ENCODE data around the gene GBGT1.
"Not testable (repeated sequence)": the region's sequence is repeated elsewhere in the genome, so short reads cannot be mapped to it uniquely, and the experiment has no call there.

The GBGT1 gene

DNA sequence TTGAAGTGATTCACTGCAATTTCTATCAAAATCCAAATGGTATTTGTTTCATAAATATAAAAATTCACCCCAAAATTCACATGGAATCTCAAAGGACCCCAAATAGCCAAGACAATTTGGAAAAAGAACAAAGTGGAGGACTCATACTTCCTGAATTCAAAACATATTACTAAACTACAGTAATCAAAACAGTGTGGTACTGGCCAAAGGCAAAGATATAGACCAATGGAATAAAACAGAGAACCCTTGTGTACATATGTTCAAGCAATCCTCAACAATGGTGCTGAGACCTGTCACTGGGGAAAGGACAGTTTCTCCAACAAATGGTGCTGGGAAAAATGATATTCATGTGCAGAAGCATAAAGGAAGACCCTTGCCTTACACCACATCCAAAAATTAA, 31.3 kb upstream of the GBGT1 start:
- no peak for DNase-seq (ENCODE audit: low spot score)

DNA sequence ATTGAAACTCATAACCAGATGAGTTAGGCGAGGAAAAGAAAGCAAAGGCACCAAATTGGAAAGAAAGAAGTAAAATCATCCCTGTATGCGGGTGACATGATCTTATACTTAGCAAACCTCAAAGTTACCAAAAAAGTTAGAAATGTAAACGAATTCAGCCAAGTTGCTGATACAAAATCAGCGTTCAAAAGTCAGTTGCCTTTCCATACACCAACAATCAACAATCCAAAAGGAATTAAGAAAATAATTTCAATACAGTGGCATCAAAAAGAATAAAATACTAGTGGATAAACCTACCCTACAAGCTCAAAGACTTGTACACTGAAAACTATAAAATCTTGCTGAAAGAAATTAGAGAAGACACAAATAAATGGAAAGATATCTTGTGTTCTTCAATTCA, 30.9 kb upstream of the GBGT1 start:
- no peak for DNase-seq (ENCODE audit: low spot score)

DNA sequence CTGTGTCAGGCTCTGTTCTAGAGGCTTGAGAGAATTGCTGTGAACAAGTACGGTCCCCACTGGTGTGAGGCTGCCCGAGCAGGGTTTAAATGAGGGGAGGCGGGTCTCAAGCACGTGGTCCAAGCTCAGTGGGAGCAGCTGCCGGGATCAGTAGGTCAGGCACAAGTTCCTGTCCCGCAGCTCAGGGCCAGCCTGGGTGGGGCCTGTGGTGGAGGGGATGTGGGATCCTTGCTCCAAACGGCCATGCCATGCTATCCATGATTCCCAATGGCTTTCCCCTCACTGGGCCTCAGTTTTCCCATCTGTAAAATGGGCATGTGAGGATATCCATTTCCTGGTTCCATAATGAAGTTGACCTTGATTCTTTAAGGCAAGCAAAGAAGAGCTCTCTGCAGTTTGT, 28.3 kb upstream of the GBGT1 start:
- no peak for DNase-seq (ENCODE audit: low spot score)

DNA sequence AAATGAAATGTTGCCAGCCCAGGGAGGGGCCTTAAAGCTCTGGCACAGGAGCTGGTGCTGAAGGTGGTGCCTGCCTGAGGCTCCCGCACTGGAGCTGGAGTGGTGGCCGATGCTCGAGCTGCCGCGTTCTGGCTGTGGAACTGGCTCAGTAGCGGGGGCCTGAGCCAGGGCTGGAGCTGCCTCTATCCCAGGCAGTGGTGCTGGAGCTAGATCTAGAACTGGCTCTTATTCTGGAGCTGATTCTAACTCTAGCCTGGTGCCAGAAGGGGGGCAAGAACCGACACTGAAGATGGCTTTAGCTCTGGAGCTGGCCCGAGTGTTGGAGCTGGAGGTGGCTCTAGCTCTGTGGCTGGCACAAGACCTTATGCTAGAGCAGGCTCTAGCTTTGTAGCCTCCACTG, 26.1 kb upstream of the GBGT1 start:
- no peak for DNase-seq (ENCODE audit: low spot score)

DNA sequence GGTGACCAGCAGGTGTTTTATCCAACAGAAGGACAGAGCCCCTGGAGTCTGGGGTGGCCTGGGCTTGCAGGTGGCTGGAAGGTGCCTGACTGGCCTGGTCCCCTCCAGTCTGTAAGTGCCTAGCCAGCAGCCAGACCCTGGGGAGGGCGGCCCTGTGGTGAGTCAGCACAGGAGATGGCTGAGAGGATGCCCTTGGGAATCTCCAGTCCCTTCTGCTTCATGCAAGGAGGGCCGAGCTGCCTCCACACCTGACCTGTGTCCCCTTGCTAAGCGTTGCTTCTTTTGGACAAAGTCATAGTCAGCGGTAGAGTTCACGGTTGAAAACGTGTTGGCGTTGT, 25.1 kb upstream of the GBGT1 start:
- no peak for DNase-seq (ENCODE audit: low spot score)

DNA sequence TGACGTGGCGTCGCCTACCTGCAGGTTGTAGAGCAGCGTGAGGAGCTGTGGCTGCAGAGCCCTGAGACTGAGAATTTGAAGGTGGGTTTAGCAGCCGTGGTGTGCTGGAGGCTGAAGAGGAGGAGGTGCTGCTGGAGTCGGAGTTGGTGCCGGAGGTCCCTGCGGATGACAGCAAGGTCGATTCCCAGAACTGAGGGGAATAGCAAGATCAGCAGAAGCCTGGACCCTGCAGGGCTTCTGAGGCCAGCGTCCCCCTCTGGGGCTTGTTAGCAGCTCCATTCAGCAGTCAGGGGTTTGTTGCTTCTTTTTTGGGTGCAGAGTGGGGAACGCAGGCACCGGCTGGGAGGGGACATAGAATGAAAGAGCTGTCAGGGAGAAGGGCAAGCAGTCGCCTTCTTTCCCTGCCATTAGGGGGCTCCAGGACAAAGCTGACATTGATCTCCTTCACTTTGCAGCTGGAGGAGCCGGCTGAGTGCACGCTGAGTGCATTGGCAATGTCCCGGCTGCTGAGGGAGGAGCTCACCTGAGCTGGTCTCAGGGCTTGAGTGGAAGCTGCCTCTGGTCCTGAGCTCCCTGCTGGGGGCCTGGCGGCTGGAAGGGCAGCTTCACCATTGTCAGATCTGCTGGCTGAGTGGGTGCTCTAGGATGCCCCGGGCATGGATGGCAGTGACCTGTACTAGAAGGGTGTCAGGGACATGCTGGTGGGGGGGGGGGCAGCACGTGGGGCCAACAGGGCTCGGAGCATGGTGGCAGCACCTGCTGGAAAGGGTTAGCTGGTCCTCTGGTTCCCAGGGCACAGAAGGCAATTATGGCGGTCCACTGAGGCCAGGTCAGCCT, 24.5 kb upstream of the GBGT1 start:
- DNase-seq (ENCODE audit: low spot score): no peak

DNA sequence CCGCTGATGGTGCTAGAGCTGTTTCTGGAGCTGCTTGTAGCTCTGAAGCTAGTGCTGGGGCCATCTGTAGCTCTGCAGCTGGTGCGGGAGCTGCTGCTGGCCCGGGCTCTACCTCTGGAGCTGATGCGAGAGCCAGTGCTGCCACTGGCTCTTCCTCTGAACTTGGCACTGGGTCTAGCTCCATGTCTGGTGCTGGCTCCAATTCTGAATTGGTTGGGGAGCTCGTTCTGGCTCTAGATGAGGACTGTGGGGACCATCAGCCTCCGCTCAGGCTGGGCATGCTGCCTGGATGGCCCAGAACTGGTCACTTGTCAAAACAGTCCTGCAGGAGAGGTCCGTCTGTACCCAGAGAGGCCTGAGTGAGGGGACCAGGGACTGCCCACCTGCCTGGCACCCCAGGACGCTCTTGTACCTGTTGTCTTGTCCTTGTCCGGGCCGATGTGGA, 23.9 kb upstream of the GBGT1 start:
- DNase-seq (ENCODE audit: low spot score): no peak

DNA sequence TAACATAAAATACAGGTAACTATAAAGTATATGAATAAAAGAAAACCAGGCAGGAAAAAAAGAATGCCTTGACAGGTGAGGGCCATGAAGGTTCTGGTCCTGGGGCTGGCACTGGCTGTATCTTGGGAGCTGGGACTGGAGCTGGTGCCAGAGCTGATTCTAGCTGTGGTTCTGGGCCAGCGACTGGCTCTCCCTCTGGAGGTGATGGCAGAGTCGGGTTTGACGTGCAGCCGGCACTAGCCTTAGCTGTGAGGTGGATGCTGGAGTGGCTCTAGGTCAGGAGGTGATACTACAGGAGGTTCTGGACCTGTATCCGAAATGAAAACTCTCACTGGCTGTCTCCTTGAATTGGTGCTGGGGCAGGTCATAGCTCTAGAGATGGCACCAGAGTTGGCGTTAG, 23.0 kb upstream of the GBGT1 start:
- no peak for DNase-seq (ENCODE audit: low spot score)

DNA sequence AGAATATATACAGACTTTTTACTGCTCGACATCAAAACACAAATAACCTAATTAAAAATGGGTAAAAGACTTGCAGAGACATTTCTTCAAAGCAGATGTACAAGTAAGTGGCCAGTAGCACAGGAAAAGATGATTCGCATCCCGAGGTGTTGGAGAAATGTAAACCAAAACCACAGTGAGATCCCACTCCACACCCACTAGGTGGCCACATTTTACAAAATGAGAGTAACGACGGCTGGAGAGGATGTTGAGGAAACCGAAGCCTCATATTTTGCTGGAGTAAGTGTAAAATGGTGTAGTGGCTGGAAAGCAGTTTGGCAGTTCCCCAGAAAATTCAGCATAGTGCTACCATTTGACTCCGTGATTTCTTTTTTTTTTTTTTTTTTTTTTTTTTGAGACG, 21.3 kb upstream of the GBGT1 start:
- DNase-seq (ENCODE audit: low spot score): peak; percentile 54

DNA sequence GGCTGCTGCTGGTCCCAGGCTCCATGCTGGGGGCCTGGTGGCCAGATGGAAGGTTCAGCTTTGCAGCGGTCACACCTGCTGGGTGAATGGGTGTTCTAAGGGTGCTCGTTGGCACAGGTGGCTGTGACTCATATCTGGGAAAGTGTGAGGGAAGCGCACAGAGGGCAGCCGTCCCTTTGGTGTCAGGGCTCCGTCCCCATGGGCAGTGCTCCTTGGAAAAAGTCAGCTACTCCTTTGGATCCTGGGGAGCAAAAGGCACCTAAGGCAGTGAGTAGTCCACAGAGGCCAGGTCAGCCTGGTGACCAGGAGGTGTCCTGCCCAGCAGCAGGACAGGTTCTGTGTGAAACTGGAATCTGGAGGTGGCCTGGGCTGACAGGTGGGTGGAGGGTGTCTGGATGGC, 18.4 kb upstream of the GBGT1 start:
- no peak for DNase-seq (ENCODE audit: low spot score)

DNA sequence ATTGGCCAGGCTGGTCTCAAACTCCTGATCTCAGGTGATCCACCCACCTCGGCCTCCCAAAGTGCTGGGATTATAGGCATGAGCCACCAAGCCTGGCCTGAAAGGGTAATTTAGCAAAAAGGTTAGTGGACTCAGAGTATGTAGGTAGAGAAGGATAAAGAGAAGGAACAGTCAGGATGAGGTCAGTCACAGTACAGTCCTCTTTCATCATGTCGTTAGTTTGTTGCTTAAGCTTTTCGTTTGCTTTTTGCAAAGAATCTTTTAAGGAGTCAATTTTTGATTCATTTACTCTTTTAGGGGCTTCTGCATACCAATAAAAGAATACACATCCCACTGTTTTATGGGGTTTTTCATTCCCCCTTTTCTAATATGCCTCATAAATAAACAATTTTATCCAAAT, 17.8 kb upstream of the GBGT1 start:
- DNase-seq (ENCODE audit: low spot score): no peak

DNA sequence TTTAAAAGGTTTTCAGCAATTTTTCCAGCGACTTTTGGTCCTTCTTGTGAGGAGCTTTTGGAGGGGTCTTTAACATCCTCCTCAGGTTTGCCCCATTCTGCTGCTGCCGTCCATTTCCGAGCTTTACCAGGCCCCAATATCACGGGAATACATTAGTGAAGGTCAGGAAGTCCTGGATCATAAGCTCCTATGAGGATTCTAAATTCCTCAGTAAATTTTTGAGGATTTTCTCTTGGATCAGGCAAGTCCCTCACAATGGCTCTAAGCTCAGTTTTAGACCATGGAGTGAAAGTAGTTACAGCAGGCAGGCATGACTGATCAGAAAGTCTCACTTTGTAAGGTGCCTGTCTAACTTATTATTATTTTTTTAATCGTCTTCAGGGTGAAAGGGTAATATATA, 17.2 kb upstream of the GBGT1 start:
- DNase-seq (ENCODE audit: low spot score): no peak

DNA sequence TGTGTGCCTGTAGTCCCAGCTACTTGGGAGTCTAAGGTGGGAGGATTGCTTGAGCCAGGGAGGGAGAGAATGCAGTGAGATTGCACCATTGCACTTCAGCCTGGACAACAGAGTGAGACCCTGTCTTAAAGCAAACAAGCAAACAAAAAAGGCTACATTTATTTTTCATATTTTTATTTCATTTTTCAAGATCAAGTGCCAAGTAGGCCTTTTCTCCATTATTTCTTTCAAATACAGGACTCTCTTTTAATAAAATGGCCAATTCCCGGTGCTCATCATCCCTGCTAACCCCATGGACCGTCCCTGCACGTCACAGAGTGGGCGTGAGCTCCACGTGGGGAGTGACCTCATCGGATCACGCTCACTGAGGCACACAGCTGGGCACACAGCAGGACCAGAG, 9.3 kb upstream of the GBGT1 start:
- no peak for DNase-seq (ENCODE audit: low spot score)

DNA sequence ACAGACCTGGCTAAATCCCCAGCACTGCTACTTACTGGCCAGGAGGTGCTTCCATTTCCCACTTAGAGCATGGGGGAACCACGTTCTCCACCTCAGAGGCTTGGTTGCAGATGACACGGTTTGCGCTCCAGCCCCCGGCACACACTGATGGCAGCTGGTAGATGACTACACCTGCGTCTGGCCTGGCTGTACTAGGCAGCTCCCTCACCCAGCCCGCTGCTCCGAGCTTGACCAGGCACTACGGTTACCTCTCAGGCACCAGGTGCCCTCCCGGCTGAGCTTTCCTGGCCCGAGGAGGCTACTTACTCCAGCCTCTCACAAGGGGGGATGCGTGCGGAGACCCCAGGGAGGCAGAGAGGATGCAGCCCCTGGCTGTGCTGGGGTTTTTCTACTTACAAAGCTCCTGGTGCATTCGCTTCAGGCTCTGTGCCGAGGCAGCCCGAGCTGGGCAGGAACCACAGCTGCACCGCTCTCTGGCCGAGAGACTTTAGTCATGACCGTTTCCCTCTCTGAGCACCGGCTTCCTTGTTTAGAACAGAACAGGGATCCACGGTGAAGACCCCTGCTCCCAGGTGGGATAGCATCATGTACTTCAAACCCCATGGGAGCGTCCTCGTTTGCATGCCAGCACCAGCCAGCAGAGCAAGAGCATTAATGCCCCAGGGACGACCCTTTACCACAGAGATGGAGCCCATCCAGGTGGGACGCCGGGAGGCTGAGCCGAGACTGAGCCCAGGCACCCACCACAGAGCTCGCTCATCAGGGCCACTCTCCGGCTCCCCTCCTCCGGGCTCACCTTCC, 7.6 kb upstream of the GBGT1 start:
- DNase-seq (ENCODE audit: low spot score): no peak

DNA sequence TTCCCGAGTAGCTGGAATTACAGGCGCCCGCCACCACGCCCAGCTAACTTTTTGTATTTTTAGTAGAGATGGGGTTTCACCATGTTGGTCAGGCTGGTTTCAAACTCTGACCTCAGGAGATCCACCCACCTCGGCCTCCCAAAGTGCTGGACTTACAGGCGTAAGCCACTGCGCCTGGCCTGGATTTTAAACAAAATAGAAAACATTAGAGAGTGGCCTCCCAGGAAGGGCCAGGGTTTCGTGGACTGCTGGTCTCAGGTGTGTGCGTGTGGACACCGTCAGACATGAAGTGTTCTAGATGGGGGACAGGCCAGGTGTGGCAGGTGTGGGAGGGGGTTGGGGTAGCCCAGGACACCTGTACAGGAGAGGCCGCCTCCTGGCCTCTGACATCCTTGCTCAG, 7.0 kb upstream of the GBGT1 start:
- DNase-seq (ENCODE audit: low spot score): no peak

DNA sequence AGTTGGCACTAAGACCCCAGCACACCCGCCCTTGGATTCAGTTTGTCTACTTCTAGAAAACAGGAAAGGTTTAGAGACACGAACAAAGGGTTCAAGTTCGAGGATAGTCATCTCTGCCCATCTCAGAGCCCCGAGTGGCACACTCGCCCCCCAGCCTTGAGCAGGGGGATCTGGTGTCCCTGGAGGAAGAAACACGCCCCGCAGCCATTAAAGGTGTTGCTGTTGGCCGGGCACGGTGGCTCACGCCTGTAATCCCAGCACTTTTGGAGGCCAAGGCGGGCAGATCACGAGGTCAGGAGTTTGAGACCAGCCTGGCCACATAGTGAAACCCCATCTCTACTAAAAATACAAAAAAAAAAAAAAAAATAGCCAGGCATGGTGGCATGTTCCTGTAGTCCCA, 6.0 kb upstream of the GBGT1 start:
- not testable (repeated sequence) for DNase-seq (ENCODE audit: low spot score)

DNA sequence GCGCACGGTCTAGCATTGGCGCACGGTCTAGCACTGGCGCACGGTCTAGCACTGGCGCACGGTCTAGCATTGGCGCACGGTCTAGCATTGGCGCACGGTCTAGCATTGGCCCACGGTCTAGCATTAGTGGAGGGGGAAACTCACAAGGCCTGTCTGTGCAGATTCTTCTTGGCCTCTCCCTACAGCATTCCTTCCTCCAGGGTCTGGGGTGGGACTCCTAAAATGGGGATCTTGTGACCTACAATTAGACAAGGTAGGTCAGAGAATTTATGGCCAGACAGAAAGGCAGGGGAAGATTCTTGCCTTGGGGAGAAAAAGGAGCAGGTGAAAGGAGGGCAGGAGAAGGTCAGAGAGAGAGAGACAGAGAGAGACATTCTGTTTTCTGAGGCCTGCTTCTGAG, 5.4 kb upstream of the GBGT1 start:
- no peak for DNase-seq (ENCODE audit: low spot score)

DNA sequence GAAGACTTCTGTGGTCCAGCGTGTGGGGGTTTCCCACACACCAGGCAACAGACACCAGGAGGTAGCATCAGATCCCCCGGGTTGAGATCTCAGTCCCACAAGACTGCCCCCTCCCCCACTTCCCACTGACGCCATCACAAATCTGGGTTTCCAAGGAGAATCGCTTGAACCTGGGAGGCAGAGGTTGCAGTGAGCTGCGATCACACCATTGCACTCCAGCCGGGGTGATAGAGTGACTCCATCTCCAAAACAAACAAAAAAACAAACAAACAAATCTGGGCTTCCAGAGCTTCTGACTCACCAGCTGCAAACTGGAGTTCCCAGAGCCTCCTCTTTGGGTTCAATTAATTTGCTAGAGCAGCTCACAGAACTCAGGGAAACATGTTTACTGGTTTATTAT, 4.7 kb upstream of the GBGT1 start:
- no peak for DNase-seq (ENCODE audit: low spot score)

DNA sequence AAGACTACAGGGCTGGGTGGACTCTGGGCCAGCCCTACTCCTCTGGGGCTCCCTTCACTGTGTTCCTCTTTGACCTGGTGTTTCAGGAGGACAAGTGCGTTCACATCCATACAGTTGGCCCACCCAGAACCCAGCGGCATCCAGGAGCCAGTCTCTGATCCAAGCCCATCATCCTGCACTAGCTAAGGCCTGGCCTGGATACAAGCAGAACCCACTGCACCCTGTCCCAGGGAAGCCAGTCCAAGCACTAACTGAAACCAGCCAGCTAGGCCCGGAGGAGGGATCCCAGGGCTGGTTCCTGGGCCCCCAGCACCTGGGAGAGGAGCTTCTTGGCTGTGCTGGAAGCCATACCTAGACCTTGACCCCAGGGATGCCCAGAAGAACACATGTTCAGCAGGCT, 4.1 kb upstream of the GBGT1 start:
- DNase-seq (ENCODE audit: low spot score): no peak

DNA sequence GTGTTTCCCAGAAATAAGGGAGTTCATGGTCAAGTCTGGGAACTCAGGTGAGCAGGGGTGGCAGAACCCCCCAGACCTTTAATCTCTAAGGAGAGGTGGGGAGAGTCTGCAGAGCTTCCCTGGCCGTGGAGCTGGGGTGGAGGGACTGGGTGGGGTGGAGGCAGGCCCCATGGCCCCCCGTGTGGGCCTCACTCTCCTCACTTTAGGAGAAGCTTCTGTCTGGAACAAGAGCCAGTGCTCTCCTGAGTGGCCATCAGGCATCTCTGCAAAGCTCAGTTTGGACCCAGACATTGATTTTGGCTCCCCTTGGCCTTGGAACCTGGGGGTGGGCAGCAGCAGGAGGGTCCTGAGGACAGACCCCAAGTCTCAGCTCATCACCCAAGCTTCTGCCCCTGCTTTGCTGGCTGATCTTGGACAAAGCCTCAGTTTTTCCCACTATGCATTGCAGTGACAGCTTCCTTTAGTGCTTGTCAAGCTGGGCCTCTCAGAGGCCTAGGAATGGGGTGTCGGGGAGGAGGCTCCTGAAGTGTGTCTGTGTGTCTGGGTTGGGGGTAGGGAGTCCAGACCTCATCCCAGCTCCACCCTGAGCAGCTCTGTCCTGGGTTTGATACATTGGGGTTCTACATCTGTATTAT, 3.5 kb upstream of the GBGT1 start:
- DNase-seq (ENCODE audit: low spot score): no peak

DNA sequence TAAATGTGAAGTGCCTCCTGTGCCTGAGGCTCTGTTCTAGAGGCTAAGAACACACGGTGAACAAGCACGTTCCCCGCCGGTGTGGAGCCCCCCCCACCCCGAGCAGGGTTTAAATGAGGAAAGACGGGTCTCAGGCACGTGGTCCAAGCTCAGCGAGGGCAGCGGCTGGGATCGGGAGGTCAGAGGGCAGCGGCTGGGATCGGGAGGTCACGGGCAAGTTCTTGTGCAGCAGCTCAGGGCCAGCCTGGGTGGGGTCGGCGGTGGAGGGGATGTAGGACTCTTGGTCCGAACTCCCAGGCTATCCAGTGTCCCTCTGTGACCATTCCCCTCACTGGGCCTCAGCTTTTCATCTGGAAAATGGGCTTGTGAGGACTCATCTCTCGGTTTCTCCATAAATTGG, 2.7 kb upstream of the GBGT1 start:
- no peak for DNase-seq (ENCODE audit: low spot score)

DNA sequence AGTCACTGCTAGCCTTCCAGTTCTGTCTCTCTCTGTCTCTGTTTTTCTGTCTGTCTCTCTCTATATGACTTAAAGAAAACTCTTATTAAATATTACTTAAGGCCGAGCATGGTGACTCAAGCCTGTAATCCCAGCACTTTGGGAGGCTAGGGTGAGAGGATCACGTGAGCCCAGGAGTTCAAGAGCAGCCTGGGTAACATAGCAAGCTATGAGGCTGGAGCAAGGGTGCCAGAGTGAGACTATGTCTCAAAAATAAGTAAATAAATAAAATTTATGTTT, 1.7 kb upstream of the GBGT1 start:
- no peak for DNase-seq (ENCODE audit: low spot score)

DNA sequence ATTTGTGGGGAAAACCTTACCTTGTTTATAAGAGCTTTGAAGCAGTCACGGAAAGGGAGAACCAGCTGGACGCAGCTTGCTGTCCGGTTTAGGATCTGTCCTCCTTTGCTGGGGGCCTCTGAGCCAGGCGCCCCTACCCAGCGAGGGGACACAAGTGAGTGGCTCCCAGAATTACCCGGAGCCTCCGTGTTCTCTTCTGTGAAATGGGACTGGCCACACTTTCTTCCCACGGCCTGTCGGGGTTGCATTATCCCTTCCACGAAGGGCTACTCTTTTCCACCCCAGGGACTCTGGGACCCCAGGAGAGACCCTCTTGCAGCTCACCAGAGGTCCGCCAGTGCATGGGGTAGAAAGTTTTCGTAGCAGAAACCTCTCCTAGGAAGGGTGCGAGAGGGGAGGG, 477 bp upstream of the GBGT1 start:
- DNase-seq (ENCODE audit: low spot score): no peak
